HG03439 (cell line): ENCODE results near the gene TPO.
"Not testable (repeated sequence)": the region's sequence is repeated elsewhere in the genome, so short reads cannot be mapped to it uniquely, and the experiment has no call there.

Experiments used
- ATAC-seq: cut with Tn5 transposase; IDR thresholded peaks from one replicate; pipeline ENCODE4 v1.9.1; 2021; ENCODE audit warnings: mild to moderate bottlenecking, moderate library complexity; ENCODE audit not compliant: unreplicated experiment

Gene TPO

DNA sequence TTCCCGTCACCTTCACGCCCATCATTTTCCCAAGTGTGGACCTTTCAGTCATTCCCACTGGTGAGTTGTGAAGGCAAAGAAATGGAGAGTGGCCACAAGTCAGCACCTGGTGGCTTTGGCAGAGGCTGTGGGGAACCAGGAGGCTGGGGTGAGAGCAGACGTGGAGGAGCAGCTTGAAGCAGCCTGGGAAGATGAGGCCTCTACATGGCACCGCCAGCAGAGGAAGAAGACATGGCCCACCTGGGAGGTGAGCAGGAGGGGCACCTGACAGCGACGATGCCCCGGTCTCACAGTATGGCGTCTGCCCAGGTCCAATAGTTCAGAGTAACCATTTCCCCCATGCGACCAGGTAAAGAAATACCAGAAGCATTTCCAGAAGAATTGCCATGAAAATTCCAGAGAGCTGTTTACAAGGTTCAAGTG lies 69.0 kb downstream of the TPO start:
- no peak for ATAC-seq

DNA sequence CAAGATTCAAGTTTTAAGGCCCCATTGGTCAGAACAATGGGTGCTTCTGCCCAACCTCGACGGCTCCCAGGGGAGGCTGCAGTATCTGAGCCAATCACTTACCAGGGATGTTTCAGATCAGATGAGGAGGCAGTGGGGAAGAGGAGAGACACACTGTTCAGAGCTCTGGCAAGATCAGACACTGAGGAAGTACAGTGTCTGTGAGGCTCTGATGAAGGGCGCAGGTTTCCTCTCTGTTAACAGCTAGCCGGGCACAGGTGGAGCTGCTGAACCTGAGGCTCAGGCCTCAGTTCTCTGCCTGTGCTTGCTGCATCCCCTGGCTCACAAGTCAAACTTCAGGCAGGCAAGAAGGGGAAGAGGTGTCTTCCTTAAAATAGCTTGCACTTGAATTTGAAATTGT lies 69.7 kb downstream of the TPO start:
- ATAC-seq: no peak

DNA sequence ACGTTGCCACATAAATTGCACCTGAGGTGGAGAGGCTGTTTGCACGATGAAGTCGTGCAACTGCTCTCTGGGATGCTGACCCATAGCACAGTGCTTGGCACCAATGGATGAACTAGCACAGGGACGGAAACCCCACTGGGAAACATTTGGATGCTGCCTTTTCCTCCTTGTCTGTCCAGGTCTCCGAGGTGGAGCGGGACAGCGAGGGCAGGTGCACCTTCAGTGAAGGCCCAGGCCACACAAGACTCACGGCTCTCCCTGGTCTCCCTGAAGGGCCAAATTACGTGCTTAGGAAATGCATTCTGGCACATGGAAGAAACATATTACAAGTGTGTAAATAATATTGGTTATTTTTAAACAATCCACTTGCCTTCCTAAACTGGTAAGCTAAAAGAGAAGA lies 70.3 kb downstream of the TPO start:
- no peak for ATAC-seq

DNA sequence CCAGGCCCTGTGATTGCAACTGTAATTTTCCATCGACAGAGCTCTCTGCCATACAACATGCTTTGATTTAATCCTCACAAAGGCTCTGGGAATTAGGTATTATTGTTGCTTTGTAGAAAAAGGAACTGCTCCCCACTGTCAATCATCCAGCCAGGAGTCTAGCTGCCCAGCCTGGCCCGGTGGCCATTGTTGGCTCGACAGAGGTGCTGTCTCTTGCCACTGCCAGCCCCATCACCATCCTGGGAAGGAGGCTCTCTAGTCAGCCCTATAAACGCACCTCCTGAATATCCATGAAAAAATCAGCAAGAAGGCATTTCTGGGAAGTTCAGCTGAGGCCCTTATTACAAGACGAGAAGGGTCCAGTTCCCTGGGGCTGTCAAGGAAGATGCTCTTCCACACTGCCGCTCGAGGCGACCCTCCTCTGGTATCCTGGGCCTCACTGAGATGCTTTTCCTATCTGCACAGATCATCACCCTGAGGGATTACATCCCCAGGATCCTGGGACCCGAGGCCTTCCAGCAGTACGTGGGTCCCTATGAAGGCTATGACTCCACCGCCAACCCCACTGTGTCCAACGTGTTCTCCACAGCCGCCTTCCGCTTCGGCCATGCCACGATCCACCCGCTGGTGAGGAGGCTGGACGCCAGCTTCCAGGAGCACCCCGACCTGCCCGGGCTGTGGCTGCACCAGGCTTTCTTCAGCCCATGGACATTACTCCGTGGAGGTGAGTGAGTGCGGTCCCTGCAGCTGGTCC lies 71.0 kb downstream of the TPO start:
- no peak for ATAC-seq

DNA sequence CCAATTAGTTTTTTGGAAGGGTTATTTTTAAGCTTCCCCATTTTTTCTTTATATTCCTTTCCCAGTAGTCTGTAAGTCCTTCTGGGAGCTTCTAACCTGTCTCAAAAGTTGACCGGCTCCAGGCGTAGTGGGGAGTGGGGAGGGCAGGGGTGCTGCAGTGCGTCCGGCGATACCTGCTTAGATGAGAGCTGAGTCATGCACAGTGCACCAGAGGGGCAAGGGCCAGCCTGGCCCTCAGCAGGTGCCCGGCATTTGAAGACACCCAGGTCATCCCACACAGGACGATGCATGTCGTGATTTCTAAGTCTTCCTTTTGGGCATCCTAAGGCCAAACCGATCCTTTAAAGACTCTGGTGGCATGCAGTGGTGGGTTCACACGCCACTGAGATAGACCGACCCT lies 73.4 kb downstream of the TPO start:
- no peak for ATAC-seq

DNA sequence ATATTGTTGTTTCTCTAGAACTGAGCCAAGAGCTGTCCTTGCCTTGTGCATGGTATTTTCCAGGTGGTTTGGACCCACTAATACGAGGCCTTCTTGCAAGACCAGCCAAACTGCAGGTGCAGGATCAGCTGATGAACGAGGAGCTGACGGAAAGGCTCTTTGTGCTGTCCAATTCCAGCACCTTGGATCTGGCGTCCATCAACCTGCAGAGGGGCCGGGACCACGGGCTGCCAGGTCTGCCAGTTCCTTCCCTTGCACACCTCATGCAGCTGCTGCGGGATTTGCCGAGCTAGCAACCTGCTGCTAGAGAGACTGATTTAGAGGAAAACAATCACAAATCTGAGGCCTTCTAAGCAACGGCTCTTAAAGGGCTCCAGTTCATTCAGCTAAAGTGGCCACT lies 74.5 kb downstream of the TPO start:
- no peak for ATAC-seq

DNA sequence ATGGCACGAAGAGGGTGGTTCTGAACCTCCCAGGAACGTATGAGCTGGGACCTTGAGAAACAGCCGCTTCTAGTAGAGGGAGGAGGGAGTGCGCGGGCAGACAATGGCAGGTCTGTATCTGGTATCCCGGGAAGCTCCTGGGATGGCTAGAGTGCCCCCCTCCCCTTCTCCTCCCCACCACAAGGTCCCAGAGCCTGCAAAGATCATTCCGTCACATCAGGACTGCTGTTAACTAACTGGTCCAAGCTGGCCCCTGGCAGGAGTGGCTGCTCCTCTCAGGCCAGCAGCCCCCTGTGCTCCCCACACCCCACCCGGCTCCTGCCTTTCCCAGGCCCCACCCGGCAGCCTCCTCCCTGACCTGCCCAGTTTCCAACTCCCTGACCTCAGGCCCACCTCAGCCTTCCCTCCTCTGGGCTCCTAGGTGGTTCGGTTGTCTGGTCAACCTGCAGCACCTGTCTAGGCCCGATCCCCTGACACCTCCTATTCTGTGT lies 75.0 kb downstream of the TPO start:
- no peak for ATAC-seq

DNA sequence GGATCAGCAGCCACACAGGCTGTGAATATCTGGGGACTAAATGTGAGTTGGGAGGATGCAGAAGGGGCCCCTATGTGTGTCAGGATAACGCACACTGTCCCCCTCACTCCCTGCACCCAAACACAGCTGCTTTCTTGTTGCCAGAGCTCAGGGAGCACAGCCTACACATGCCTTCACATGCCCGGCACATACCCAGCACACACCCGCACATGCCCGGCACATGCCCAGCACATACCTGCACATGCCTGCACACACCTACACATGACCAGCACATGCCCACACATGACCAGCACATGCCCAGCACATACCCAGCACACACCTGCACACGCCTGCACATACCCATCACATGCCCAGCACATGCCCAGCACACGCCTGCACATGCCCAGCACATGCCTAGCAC lies 75.6 kb downstream of the TPO start:
- no peak for ATAC-seq

DNA sequence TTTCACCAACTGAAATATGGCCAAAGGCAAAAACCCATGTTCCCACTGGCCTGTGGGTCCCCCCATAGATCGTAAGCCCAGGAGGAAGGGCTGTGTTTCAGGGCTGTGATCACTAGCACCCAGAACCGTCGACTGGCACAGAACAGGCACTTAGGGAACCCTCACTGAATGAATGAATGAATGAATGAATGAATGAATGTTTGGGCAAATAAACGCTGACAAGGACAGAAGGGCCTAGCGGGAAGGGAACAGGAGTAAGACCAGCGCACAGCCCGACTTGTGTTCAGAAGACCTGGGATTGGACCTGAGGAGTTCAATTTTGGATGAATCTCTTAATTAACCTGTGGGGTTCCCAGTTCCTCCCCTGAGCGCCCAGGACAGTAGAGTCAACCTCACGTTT lies 76.2 kb downstream of the TPO start:
- no peak for ATAC-seq

DNA sequence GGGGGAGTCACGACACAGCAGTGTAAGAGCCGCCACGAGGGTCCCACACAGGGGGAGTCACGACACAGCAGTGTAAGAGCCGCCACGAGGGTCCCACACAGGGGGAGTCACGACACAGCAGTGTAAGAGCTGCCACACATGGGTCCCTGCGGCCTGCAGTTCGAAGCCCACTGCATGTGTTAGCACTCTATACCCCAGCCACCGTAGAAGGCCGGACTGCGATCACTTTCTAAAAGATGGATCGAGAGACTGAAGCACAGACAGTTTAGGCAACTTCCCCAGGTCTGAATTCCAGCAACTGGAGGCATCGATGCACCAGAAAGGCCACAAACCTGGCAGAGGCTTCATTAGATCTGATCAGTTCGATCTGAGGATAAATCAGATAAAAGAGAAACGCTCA lies 77.1 kb downstream of the TPO start:
- ATAC-seq: not testable (repeated sequence)

DNA sequence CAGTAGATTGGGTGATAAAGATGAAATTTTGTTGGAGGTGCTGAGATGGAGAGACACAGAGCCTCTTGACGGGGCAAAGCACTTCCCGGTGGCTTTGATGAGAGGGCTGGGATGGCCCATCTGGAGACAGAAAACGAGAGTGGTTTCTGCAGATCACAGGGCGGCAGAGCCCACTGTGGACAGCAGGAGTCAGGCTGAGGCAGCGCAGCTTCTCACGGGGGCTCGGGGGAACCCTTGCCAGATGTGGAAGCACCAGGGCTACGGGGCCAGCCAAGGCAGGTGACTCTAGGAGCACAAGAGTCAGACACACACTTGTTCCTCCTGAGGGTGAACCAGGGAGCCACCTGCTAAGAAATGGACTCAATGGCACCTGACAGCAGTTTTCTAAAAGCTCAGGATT lies 78.5 kb downstream of the TPO start:
- no peak for ATAC-seq

DNA sequence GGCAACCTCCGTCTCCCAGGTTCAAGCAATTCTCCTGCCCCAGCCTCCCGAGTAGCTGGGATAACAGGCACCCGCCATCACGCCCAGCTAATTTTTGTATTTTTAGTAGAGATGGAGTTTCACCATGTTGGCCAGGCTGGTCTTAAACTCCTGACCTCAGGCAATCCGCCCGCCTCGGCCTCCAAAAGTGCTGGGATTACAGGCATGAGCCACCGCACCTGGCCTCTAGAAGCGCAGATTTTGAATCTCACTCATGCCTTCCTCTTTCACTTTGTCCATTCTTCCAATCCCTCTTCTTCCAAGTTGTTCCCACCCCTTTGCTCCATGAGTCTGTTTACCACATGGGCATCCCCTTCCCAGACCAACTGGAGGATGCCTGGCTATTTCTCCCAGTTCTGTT lies 79.0 kb downstream of the TPO start:
- ATAC-seq: not testable (repeated sequence)

DNA sequence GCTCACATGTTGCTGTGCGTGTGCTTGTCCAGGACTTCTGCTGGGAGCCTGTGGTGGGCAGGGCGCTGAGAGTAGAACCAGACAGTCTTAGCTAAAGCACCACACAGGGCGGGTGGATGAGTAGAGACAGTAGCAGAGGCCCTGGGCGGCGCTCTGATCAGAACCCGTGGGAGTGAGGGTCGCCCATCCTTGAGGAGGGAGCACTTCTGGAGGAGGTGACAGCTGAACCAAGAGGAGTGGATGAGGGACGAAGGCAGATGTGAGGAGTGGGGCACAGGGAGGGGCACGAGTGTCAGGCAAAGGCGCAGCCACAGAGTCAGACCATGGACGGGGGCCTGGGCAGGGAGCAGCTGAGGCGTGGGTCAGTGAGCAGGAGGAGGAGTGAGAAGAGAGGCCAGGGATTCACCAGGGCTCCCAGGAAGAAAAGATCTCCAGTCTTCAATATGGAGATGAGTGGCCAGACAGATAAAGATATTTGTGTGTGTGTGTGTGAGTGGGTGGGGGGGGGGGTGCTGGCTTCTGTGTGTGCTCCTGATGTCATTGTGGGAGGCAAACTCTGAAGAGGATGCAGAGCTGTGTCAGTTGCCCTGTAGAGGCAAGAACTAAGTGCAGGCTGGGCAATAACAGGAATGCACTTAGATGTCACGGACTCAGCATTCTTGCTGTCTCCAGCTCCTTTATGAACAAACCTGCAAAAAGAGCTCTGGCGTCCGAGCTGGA lies 79.6 kb downstream of the TPO start:
- no peak for ATAC-seq

DNA sequence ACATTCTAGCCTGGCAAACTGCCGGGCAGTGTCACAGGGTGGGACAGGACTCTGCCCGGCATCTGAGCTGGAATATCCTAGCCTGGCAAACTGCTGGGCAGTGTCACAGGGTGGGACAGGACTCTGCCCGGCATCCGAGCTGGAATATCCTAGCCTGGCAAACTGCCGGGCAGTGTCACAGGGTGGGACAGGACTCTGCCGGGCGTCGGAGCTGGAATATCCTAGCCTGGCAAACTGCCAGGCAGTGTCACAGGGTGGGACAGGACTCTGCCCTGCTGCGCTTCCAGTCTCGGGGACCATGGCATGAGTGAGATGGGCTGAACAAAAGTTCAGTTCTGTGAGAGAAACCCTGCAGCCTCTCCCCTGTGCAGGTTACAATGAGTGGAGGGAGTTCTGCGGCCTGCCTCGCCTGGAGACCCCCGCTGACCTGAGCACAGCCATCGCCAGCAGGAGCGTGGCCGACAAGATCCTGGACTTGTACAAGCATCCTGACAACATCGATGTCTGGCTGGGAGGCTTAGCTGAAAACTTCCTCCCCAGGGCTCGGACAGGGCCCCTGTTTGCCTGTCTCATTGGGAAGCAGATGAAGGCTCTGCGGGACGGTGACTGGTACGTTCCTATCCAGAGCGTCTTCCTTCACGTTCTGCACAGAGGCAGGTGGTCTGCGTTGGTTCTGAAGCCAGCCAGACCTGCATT lies 80.3 kb downstream of the TPO start:
- no peak for ATAC-seq

DNA sequence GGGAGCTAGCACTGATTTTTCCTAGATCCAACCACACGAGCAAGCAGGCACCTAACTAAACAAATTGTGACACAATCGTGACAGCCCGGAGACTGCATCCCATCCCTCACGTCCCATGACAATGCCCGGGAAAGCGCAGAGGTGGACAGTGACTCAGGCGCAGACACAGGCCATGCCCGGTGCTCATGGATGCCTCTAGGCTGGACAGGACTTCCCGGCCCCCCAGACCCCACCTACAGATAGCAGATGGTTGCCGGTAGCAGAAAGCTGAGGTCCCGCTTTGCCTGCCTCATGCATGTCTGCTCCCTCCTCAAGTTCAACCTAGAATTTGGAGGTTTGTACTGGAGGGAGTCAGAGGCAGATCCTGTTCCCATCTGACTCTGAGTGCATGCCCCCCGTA lies 81.0 kb downstream of the TPO start:
- ATAC-seq: no peak

DNA sequence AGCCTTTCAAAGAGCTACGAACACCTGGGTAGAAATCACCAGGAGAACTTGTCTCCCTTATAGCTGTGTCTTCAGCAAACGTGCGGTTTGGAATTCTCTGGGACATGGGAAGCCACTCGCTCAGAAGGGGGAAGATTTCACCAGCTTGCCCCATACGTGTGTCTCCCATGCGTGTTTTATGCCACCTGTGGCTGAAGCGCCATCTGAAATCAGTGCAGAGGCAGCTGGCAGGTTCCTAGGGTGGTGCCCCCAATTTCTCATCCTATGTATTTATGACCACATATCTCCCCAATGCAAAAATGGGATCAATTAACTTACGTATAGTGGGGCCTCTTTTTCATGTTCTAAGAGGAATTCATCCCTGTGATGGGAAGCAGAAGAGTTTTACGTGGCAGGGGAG lies 81.6 kb downstream of the TPO start:
- no peak for ATAC-seq

DNA sequence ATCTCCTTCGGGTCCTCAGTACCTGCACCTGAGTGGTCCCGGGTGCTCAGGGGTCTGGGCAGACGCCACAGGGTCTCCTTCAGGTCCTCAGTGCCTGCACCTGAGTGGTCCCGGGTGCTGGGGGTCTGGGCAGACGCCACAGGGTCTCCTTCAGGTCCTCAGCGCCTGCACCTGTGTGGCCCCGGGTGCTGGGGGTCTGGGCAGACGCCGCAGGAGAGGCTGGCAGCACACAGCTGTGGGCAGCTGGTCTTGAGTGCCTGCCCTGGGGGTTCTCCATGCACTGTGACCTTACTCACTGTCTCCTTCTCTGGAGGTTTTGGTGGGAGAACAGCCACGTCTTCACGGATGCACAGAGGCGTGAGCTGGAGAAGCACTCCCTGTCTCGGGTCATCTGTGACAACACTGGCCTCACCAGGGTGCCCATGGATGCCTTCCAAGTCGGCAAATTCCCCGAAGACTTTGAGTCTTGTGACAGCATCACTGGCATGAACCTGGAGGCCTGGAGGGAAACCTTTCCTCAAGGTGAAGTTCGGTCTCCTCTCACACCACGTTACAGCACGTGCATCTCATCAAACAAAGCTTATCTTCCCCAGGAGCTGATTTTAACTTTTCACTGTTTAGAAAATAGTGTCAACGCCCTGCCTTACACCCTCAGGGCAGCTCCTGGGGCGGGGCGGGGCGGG lies 82.6 kb downstream of the TPO start:
- ATAC-seq: no peak

DNA sequence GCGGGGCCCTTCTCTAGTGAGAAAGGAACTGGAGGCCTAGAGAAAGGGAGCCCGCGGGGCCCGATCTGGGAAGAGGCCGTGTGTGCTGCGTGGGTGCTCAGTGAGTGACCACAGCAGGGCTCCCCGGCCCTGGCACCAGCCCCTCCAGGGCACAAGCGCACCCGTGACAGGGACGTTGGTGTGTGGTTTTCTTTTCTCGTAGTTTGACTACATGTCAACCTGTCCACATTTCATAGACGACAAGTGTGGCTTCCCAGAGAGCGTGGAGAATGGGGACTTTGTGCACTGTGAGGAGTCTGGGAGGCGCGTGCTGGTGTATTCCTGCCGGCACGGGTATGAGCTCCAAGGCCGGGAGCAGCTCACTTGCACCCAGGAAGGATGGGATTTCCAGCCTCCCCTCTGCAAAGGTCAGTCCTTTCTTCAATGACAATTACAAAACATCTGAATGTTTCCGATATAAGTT lies 83.1 kb downstream of the TPO start:
- ATAC-seq: no peak

DNA sequence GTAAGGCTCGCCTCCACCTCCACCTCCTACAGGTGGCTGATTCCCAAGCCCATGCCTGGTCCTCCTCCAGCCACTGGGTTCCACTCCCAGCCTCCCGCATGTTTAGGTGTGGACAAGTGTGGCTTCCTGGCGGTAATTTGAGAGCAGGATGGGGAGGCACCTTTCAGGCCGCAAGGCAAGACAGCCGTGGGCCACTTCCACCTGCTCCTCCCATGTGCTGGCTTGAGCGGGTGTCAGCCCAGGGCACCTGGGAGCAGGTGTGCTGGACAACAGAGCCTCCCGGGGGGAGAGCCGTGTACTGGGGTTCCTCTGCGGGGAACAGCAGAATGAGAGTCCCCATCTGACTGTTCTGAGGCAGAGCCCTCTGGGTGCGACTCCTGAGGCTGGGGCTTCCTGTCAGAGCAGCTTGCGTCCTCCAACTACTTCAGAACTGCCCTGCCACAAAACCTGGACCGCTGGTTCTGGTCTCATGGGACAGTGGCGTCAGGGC lies 83.9 kb downstream of the TPO start:
- ATAC-seq: no peak

DNA sequence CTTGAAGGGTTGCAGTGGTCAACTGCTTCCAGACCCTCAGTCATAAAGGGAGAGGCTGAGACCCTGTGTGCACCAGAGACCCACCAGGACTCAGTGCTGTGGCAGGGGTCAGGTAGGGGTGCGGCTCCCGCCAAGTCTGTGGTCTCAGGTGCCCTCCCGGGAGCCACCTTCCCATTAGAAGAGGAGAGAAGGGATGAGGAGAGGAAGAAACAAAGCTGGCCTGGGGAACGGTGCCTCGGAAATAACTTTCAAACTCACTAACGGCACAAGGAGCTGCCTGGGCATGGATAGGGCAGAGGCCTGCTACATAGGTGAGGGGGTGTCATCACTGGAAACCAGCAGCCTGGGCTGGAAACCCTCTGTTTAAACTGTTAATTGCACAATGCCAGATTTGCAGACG lies 84.9 kb downstream of the TPO start:
- no peak for ATAC-seq
